Epithelial cell of prostate (primary cell): ENCODE results near the gene AMER3.

Source experiments
- DNase-seq: peaks from one replicate; pipeline ENCODE4 v3.0.0-alpha.2; 2011; ENCODE audit warnings: low read depth, low spot score
- H3K27ac ChIP-seq: fragments of 450-650 bp; 2 replicates; pipeline ENCODE4 v1.5.1; 2017; ENCODE audit warnings: mild to moderate bottlenecking

AMER3 gene

DNA sequence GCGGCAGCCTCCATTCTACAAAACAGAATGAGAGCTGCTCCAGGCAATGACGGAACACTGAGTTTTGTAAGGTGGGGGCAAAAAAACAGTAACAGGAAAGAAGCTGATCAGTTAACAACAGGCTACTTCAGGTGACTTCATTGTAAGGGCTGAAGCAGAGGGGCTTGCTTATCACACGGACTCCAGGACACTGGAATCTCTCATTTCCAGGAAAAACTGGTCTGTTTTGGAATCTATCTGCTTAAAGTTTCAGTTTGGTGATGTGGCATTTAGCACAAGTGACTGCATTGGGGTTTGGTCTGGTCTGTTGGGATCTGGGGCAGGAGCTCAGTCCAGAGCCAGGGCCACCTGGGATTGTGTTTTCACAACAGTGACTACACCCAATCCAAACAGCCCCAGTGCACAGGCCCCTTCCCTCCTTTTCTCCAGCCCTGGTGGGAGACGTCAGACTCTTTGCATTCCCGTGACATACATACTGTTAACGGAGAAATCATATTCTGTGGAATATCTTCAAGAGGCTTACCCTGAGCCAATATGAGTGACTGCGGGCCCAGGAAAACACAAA is 14.1 kb downstream of the AMER3 start:
- no peak overlapping the region for H3K27ac ChIP-seq
- DNase-seq = no peak

DNA sequence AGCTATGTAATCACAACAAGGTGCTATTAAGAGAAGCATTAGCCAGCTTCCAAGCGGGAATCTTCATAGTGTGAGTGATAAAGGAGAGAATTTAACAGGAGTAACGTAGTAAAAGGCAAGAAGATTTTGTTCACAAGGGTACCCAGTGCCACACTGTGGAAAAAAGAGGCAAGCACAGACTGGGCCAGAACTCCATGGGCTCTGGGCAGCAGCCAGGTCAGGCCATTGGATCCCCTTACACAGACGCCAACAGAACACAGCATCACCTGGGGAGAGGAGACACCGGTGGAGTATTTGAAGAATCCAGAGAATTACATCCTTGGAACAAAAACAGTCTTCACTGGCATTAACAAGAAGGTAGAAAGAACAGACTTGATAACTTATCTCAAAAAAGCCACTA is 21.2 kb downstream of the AMER3 start:
- DNase-seq = no peak
- H3K27ac ChIP-seq = no peak overlapping the region

DNA sequence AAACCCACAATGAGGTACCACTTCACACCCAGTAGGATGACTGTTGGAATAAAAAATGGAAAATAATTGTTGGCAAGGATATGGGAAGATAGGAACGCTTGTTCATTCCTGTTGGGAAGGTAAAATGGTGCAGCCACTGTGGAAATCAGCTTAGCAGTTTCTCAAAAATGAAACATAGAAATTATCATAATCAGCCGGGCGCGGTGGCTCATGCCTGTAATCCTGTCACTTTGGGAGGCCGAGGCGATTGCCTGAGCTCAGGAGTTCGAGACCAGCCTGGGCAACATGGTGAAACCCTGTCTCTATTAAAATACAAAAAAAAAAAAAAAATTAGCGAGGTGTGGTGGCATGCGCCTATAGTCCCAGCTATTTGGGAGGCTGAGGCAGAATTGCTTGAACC is 23.4 kb downstream of the AMER3 start:
- no peak overlapping the region for H3K27ac ChIP-seq
- no peak for DNase-seq

DNA sequence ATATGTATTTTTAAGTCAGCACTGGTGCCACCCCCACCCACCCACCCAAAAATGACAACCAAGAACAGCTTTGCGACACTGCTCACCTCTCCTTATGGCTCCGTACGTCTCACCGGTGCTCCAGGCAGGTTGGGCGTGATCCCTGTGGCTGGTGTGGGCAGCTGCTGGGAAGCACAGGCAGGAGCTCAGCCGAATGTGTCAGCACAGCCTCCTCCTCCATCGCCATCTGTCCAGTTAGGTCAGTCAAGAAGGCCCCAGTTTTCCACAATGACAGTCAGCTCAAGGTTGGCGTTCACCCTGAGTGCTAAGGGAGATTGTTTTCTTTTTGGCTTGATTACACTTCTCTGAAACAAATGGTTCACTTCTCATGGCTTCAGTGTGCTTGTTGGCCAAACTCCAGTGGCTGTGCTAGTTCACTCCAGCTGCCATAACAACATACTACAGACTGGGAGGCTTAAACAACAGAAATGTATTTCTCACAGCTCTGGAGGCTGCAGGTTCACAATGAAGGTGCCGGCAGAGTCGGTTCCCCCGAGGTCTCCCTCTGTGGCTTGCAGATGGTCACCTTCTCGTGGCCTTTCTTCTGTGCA is 30.2 kb downstream of the AMER3 start:
- H3K27ac ChIP-seq = no peak overlapping the region
- DNase-seq = no peak

DNA sequence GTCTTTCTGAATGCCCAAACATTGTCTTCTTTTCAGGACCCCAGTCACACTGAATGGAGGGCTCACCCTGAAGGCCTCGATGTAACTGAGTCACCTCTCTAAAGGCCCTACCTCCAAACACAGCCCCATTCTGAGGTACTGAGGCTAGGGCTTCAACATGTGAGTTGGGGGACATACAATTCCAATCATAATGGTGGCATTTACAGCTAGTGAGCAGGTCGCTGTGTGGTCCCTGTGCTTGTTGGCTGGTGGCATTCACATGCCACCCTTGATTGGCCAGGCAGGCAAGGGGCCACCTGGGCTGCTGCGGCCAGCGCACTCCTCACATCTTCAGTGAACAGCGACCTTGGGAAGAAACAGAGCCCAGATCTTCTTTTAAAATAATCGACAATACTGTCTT is 30.7 kb downstream of the AMER3 start:
- H3K27ac ChIP-seq = no peak overlapping the region
- no peak for DNase-seq

DNA sequence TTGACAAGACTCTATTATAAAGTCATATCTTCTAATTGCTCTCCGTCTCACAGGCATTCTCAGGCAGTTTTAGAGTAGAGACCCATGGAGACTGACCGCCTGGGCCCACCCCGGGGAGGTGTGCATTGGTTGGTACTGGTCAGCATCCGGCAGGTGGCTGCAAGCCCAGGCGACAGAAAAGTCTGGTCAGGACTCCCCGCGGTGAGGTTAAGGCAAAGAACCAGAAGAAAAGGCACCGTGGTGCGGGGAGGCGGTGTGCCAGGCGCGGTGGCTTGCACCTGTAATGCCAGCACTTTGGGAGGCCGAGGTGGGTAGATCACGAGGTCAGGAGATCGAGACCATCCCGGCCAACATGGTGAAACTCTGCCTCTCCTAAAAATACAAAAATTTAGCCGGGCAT is 32.5 kb downstream of the AMER3 start:
- no peak overlapping the region for H3K27ac ChIP-seq
- no peak for DNase-seq

DNA sequence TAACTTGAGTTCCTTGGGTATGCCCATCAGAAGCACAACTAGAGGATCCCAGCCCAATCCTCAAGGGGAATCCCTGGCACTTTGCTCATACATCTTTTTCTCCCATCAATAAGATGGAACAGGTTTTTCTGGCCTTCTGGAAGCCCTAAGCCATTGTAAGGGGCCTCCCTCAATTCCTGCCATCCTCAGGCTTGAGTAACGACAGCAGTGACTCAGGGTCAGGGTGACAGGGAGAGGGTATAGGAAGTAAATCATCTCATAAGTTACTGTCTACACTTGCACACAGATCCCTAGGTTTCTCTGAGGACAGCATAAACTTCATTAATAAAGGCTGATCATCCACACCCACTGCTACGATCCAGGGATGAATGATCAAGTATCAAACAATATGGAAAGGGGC is 35.0 kb downstream of the AMER3 start:
- no peak overlapping the region for H3K27ac ChIP-seq
- DNase-seq = no peak

DNA sequence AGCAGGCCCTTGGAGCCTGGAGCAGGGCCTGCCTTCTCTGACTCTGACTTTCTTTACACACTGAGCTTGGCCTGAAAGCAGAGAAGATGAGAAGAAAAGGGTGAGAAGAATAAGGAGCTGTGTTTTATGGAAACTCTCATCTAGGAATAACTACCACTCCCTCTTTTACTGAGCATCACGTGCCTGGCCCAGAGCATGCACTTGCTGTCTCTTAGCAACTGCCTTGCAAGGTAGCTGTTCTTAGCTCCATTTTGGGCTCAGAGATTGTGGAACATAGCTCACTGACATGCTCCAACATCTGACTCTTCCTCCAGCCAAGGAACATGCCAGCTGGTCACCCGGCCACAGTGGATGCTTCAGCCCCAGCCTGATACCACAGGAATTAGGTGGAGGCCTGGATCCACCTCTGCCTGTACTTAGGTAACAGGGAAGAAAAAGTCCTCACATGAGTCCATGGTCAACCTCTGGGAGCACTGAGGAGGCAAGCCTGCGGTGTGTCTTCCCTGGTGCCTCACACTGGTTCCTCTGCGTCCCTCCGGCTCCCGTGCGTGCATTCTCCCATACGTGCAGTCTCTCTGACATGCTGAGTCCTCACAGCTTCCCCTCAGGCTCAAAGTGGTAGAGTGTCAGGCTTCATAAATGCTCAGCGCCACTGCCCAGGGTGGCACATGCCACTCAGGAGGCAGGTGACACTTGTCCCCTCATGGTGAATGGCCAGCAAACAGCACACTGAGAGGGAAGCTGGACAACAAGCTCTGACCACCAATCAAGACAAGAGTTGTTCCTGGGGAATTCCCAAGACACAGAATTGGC is 35.7 kb downstream of the AMER3 start:
- DNase-seq = no peak
- H3K27ac ChIP-seq = no peak overlapping the region

DNA sequence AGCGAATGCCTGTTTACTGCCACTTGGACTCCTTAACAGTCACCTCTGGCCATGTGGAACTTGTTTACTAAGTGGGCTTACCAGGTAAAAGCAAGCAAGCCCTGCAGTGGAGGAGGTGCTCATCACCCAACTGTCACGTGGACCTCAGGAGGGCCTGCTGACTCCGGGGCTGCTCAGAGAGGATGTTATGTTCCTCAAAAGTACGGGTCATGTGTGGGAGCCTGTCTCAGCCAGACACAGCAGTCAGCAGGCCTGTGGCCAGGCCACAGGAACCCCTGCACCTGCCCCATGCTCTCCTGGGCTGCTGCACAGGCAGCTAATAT is 36.2 kb downstream of the AMER3 start:
- H3K27ac ChIP-seq = no peak overlapping the region
- no peak for DNase-seq

DNA sequence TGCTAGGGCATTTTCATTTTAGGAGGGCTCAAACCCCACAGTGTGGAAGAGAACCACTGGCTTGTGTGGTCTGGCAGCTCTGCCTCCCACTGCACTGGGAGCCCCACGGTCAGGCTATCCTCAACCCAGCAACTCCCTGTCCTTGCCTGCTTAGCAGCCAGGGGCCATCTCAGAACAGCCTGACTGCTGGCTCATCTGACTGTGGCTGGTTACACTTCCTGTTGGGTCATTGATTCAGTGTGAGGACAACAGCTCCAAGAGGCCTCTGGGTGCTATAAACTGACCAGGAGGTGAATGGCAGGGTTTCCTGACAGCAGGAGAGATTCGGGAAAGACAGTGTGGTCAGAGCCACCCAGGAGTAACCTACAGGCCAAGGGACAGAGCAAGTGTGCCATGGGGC is 40.1 kb downstream of the AMER3 start:
- DNase-seq = no peak
- H3K27ac ChIP-seq = no peak overlapping the region

DNA sequence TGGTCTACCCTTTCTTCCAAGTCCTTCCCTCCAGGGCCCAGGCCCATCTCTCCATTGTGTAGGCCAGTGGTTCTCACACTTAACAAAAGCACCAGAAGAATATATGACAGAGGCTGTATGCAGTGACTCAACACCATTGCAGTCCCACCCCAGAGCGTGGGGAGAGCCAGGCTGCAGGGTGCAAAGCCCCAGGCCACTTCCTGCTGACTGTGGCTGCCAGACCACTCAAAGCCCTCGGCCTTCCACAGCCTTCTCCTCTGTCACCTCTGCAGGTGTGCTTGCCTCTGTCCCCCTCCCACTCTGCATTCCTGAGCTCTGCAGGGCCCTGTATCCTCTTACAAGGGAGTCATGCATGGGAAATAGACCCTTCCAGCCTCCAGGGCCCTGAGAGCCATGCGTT is 41.0 kb downstream of the AMER3 start:
- no peak for DNase-seq
- no peak overlapping the region for H3K27ac ChIP-seq

DNA sequence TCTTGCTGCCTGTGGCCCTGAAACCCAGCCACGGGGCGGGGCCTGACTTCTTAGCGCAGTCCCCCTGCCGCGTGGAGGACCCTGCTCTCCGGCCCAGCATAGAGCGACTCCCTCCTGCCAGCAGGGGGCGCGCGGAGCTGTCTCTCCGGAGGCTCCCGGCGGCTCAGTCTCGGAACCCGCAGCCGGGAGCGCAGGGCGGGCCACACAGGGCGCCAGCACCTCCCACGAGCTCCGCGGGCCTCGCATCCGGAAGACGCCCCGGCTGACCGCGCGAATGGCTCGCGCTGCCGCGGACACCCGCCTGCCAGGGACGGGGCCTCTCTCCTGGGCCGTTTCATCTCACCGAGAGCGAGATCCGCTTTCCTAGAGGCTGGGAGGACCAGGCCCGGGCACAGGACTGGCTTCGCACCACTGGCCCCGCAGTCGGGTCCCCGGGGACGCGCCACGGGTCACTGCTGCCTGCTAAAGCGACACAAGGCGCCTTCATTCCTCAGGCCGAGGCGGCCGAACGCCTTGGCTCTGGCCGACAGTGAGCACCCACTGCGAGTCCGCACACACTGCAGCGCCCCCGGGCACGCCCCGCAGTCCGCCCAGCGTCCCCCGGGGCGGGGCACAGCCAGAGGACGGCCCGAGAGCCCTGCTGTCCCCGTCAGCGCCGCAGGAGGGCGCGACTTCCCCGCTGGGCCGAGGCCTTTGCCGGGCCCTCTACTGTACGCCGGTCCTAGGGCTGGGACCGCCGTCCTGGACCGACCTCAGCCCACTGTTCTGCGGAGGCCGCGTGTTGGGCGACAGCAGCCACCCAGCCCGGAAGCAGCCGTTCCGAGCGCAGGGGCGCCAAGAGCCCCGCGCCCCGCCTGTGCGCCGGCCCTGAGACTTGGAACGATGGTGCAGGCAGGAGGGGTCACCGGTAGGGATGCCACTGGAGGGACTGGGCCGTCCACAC is 42.4 kb downstream of the AMER3 start:
- DNase-seq = no peak
- H3K27ac ChIP-seq = peak overlapping the region; percentile 83

DNA sequence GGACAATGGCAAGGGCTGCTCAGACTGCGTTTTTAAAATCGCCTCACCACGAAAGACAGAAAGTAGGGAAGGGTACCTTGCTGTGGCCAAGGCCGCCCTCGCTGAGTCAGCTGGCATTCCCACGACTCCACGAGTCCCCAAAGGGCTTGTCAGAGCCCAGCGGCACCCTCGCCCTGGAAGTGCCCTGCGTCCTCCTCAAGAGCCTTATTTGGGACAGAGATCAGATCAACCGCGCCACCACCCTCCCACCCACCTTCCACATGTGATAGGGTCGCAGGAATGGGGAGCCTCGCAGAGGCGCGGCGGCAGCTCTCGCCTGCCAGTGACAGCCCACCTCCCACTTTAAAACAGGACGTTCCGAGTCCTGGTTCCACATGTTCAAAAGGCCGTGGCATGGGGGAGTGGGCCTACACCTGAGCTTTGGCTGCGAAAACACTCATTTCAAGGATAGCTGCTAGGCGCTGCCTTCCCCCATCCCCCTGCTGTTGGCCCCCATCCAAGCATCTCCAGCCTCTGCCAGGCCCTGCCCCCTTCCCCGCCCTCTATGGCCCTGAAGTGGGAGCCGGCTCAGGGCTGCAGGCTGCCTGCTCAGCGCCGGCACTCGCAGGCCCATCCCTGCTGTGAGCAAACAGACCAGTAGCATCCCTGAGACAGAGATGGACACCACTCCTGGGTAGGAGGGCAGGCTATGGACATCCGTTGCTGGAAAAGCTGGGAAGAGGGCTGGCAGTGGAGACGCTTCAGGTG is 43.3 kb downstream of the AMER3 start:
- peak overlapping the region; percentile 83 for H3K27ac ChIP-seq

DNA sequence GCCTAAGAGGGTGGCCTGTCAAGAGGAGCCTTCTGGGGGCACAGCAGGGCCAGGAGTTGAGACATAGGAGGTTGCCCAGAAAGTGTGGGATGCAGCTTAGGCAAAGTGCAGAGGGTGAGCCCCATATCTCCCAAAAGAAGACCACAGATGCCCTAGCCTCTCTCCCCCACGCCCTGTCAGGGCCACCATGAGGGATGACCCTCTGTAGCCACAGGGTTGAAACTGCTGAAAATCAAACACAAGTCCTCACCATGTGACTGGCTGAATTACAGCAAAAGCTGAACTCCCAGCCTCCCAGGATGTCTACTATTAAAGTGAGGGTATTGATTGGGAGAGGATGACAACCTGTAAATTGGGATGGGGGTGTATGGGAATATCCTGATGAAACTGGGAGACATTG is 44.0 kb downstream of the AMER3 start:
- H3K27ac ChIP-seq = no peak overlapping the region
- no peak for DNase-seq

More for the DNA sequence above, 43.3 kb downstream of the AMER3 start:
- DNase-seq = no peak

DNA sequence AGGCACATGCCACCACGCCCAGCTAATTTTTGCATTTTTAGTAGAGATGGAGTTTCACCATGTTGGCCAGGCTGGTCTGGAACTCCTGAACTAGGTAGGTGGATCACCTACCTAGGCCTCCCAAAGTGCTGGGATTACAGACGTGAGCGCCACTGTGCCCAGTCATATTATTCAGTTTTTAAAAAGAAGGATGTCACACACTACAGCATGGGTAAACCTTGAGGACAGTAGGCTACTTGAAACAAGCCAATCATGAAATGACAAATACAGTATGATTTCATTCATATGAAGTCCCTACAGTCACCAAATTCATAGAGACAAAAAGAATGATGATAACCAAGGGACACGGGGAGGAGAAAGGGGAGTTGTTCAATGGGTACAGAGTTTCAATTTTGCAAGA is 50.3 kb downstream of the AMER3 start:
- H3K27ac ChIP-seq = no peak overlapping the region
- DNase-seq = no peak

DNA sequence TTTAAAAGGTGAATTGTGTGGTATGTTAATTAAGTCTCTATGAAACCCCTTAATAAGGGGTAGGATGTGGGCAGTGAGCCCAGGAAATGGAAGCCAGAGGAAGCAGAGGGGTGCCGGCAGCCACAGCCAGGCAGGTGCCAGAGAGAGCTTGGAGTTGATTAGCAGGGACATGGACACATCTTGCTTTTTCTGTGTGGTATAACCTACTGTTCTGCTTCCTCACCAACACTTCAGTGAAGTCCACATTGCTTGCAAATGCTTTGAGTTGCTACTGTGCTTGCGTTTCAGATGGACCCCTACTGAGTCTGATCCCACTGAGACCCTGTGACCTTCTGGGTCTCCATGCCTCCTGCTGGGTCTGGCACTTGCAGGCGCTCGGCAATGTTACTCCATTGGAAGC is 51.0 kb downstream of the AMER3 start:
- no peak for DNase-seq
- H3K27ac ChIP-seq = no peak overlapping the region

DNA sequence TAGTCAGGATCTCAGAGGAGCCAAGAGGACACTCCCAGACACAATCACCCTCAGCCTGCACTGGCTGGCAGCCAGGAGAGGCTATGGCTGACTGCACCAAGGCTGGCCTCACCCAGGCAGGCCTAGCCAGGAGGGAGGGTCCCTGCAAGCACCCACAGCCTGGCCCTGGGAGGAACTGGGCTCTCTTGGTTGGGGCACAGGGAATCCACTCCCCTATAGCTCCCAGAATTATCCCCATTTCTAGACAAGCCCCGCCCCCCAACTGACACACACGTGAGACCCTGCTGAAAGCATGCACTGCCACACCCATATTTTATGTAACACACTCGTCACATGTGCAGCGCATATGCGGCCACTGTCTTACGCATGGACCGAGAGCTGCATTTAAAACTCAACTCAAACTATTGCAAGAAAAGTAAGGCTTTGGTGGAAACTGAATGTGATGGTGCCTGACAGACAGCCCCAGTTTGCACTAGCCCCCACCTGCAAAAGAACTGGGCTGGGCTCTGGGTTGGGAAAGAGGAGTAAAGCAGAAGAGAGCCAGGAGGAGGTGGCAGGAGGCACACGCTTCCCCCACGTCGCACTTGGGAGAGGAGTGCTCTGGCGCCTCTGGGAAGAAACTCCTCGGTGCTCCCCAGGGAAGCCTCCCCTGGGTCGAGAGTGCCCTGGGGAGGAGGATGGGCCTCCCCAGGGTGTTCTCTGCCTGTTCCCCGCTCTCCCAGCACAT is 52.5 kb downstream of the AMER3 start:
- H3K27ac ChIP-seq = peak overlapping the region; percentile 97
- DNase-seq = peak; percentile 44

DNA sequence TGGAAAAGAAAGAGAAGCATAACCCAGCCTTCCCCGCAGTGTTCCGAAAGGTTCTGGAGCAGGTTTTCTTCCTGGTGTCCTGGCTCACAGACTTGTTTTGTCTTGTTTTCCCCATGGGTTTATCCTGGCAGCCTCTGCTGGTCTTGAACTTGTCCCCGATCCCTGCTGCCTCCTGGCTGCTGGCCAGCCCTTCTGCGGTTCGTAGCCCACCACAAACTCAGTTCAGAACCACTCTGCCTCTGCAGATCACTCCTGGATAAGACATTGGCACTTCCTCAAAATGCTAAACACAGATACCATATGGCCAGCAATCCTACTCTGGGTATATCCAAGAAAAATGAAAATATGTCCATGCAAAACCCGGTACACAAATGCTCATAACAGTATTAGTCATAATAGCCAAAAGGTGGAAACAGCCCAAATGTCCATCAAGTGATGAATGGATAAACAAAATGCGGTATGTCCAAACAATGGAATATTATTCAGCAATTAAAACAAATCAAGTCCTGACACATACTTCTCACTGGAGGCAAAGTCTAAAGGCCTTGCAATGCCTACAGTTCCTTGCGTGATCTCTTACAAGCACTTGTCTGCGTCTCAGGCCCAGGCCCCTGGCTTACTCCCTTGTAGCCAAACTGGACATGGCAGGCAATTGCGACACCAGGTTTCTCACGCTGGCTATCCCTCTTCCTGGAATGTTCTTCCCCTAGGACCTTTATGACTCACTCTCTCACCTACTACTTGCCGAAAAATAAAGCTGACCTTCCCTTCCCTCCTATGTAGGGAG is 53.3 kb downstream of the AMER3 start:
- DNase-seq = peak; percentile 84
- H3K27ac ChIP-seq = peak overlapping the region; percentile 97

DNA sequence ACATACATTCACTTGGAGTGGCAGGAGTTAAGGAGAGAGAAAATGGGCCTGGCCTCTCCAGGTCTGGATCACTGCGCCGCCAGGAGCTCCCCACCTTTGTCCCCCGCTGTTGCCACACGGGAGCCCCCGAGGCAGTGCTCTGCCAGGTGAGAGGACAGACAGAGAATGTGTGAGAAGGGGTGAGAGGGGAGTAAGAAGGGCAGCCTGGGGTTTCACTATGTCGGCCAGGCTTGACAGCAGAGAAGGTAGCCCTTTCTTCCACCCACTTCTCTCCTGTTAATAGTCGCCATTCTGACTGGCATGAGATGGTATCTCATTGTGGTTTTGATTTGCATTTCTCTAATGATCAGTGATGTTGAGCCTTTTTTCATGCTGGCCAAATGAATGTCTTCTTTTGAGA is 55.1 kb downstream of the AMER3 start:
- no peak overlapping the region for H3K27ac ChIP-seq
- no peak for DNase-seq
